ENCODE measurements around the gene ABL2.
"Not testable (repeated sequence)": the region's sequence is repeated elsewhere in the genome, so short reads cannot be mapped to it uniquely, and the experiment has no call there.

Gene ABL2

GRCh38 chr1:179229214-179230140, at the start of gene ABL2:
ABL2 (minus strand) TSS chr1:179229677; CDS start chr1:179229397, 280 bp downstream.
- no peak for DNase-seq

- DNase-seq = no peak
Measured at GRCh38 chr1:179278920-179279319, 49.4 kb upstream of the ABL2 start.

- not testable (repeated sequence) for DNase-seq
Measured at GRCh38 chr1:179274424-179274823, 44.9 kb upstream of the ABL2 start.

GRCh38 chr1:179269071-179269470, 39.6 kb upstream of the ABL2 start:
- no peak for DNase-seq

- peak; percentile 38 for DNase-seq
Measured at GRCh38 chr1:179264507-179264906, 35.0 kb upstream of the ABL2 start.

GRCh38 chr1:179263121-179263520, 33.6 kb upstream of the ABL2 start:
- no peak for DNase-seq

GRCh38 chr1:179262183-179262582, 32.7 kb upstream of the ABL2 start:
- DNase-seq = no peak

GRCh38 chr1:179253286-179253972, 24.0 kb upstream of the ABL2 start:
- DNase-seq = no peak

- no peak for DNase-seq
Measured at GRCh38 chr1:179252606-179253005, 23.1 kb upstream of the ABL2 start.

GRCh38 chr1:179251675-179252074, 22.2 kb upstream of the ABL2 start:
- peak; percentile 20 for DNase-seq

- no peak for DNase-seq
Measured at GRCh38 chr1:179247923-179248322, 18.4 kb upstream of the ABL2 start.

GRCh38 chr1:179245426-179245825, 15.9 kb upstream of the ABL2 start:
- DNase-seq = not testable (repeated sequence)

GRCh38 chr1:179241530-179242097, 12.1 kb upstream of the ABL2 start:
- no peak for DNase-seq

- DNase-seq = no peak
Measured at GRCh38 chr1:179237222-179237621, 7.7 kb upstream of the ABL2 start.

GRCh38 chr1:179234863-179235262, 5.4 kb upstream of the ABL2 start:
- no peak for DNase-seq

- DNase-seq = no peak
Measured at GRCh38 chr1:179231923-179232322, 2.4 kb upstream of the ABL2 start.

GRCh38 chr1:179230721-179231120, 1.2 kb upstream of the ABL2 start:
- no peak for DNase-seq

- no peak for DNase-seq
Measured at GRCh38 chr1:179230251-179230650, 774 bp upstream of the ABL2 start.

- DNase-seq = no peak
Measured at GRCh38 chr1:179228783-179229213, 679 bp downstream of the ABL2 start.

- DNase-seq = no peak
Measured at GRCh38 chr1:179226738-179227137, 2.7 kb downstream of the ABL2 start.

GRCh38 chr1:179224466-179224865, 5.0 kb downstream of the ABL2 start:
- peak; percentile 71 for DNase-seq

GRCh38 chr1:179221121-179221520, 8.4 kb downstream of the ABL2 start:
- DNase-seq = not testable (repeated sequence)

GRCh38 chr1:179217943-179218507, 11.5 kb downstream of the ABL2 start:
- DNase-seq = no peak

Data from kidney glomerular epithelial cell (primary cell).